Tibial nerve (tissue), 4 donors: Measurements from ENCODE around the gene SSBP2. TPM values are rescaled to one million over a fixed set of nuclear protein-coding genes. Genes with fewer than 3 reads are reported as not detected.
A peak's percentile ranks its signal among the peaks of the same experiment; 100 is the strongest.

Experiments used
- DNase-seq, 2 donors: peaks; one replicate each; pipeline ENCODE4 v3.0.0-alpha.2; 2019; ENCODE audit warnings: low spot score in 2 of 2
- H3K27ac ChIP-seq, 4 donors: fragments of 200-600 bp; sonication (generic) in 3 of 4; one replicate each; pipeline ENCODE4 v1.5.1; 2017 to 2019; ENCODE audit warnings: mild to moderate bottlenecking in 1 of 4
- H3K27me3 ChIP-seq, 2 donors: fragments of 200-600 bp; sonication (generic) in 1 of 2; one replicate each; pipeline versions ENCODE4 v1.5.1 to v1.6.0; 2017 to 2019
- H3K36me3 ChIP-seq, 3 donors: fragments of 200-600 bp; sonication (generic); one replicate each; pipeline ENCODE4 v1.5.1; 2018 to 2019
- H3K4me1 ChIP-seq, 4 donors: fragments of 200-600 bp; sonication (generic) in 3 of 4; one replicate each; pipeline ENCODE4 v1.5.1; 2017 to 2019
- H3K4me3 ChIP-seq, 4 donors: fragments of 200-600 bp; sonication (generic) in 3 of 4; one replicate each; pipeline ENCODE4 v1.5.1; 2017 to 2019; ENCODE audit warnings: mild to moderate bottlenecking in 1 of 4, moderate library complexity in 1 of 4
- H3K9me3 ChIP-seq, 4 donors: fragments of 200-600 bp; sonication (generic) in 3 of 4; one replicate each; pipeline ENCODE4 v1.5.1; 2017 to 2019
- CTCF ChIP-seq, 5 experiments: fragments of 200-600 bp in 3 of 5; fragments of 450-650 bp in 2 of 5; sonication (generic) in 3 of 5; IDR thresholded peaks; one replicate each; pipeline ENCODE4 v1.5.1; 2016 to 2019; ENCODE audit warnings: antibody characterized with exemption in 5 of 5, mild to moderate bottlenecking in 3 of 5, moderate library complexity in 2 of 5
- EP300 ChIP-seq, 2 donors: sonication (generic); formaldehyde crosslinking; IDR thresholded peaks; one replicate each; pipeline ENCODE4 v1.6.1; 2017; ENCODE audit warnings: antibody characterized with exemption in 2 of 2, mild to moderate bottlenecking in 1 of 2
- POLR2A ChIP-seq, 2 donors: fragments of 450-650 bp; IDR thresholded peaks; one replicate each; pipeline ENCODE4 v1.6.1; 2017; ENCODE audit warnings: antibody characterized with exemption in 2 of 2, mild to moderate bottlenecking in 2 of 2, moderate library complexity in 2 of 2
- WGBS, 2 donors: methylation state at CpG; one replicate each; pipeline ENCODE4 v1.1.5; 2018; 5-methylcytosine and 5-hydroxymethylcytosine counted together
- total RNA-seq, 4 donors: library from RNA; depleted of rRNA; stranded (reverse); fragments of >200 nt; gene quantifications; one replicate each; pipeline ENCODE4 v1.1.0, GENCODE V29; 2016

The SSBP2 gene
- total RNA-seq, 4 donors from 2014 or later, result 62.6 to 95.1 (median 77.5) TPM

DNA sequence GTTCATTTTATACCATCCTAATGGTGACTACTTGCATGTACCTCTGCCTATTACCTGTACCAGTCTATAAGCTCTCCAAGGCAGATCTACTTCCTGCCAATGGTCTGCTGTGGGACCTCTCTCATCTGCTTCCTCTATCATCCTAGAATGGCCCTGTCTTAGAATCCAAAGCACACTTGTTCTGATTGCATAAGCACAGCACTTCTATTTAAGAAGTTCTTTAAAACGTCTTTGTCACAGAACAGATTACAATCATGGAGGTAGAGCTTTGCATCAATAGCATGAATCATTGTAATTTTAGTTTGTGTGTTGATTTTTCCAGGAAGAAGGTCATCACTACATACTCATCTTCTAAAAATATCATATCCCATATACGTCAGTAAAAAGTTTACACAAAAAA is 225.2 kb downstream of the SSBP2 start:
- no peak for DNase-seq
- Histone ChIP-seq H3K36me3 (no peaks in the 10 kb centered on the region), H3K9me3 (no peaks in the 10 kb centered on the region), H3K4me3 (no peak overlapping the region), H3K27ac (no peak overlapping the region), H3K27me3 (no peaks in the 10 kb centered on the region), H3K4me1 (peaks cover 0 to 20% (median 3%) of the 10 kb centered on the region in 4 donors)
- WGBS, 2 donors, result 50 to 51% methylated on average over 2 of the region's 2 CpGs
- no peak for TF ChIP-seq POLR2A (IDR thresholded peaks at IDR 0.05)
- no peak for TF ChIP-seq EP300 (IDR thresholded peaks at IDR 0.05)
- no peak for TF ChIP-seq CTCF (IDR thresholded peaks at IDR 0.05)

DNA sequence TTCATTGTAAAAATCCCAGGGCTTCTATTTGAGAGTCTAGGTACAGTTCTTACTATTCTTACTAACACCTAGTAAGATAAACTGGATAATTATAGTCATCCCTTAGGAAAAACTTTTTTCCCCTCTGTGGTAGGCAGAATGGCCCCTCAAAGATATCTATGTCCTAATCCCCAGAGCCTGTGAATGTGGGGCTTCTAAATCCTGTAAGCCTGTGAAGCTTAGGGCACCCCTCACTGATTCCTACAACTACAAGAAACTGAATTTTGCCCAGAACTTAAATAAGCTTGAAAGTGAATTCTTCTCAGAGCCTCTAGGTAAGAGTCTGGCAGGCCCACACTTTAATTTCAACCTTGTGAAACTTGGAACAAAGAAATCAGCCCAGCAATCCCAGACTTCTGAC is 226.9 kb downstream of the SSBP2 start:
- no peak for DNase-seq
- H3K4me3 ChIP-seq, result no peak overlapping the region
- H3K36me3 ChIP-seq, result no peaks in the 10 kb centered on the region
- H3K27me3 ChIP-seq, result no peaks in the 10 kb centered on the region
- H3K27ac ChIP-seq, result peak overlapping the region in 1 of 4 donors; percentile 56
- TF ChIP-seq CTCF (IDR thresholded peaks at IDR 0.05) (no peak), EP300 (IDR thresholded peaks at IDR 0.05) (no peak), POLR2A (IDR thresholded peaks at IDR 0.05) (no peak)
- no peaks in the 10 kb centered on the region for H3K9me3 ChIP-seq
- peaks cover 0 to 20% (median 3%) of the 10 kb centered on the region in 4 donors for H3K4me1 ChIP-seq

- H3K27me3 ChIP-seq, result no peaks in the 10 kb centered on the region
- DNase-seq, result no peak
- no peaks in the 10 kb centered on the region for H3K9me3 ChIP-seq
- WGBS, 2 donors, result 74 to 83% methylated on average over 1 of the region's 1 CpG
- H3K36me3 ChIP-seq, result no peaks in the 10 kb centered on the region
- H3K27ac ChIP-seq, result no peak overlapping the region
- TF ChIP-seq CTCF (IDR thresholded peaks at IDR 0.05) (no peak), POLR2A (IDR thresholded peaks at IDR 0.05) (no peak), EP300 (IDR thresholded peaks at IDR 0.05) (no peak)
- peaks cover 0 to 20% (median 3%) of the 10 kb centered on the region in 4 donors for H3K4me1 ChIP-seq
- no peak overlapping the region for H3K4me3 ChIP-seq
Observed at GRCh38 chr5:81522571-81522970, 228.3 kb downstream of the SSBP2 start.

GRCh38 chr5:81520769-81521168 is 230.1 kb downstream of the SSBP2 start:
- H3K27me3 ChIP-seq, result no peaks in the 10 kb centered on the region
- TF ChIP-seq EP300 (IDR thresholded peaks at IDR 0.05) (no peak), CTCF (IDR thresholded peaks at IDR 0.05) (no peak), POLR2A (IDR thresholded peaks at IDR 0.05) (no peak)
- H3K4me1 ChIP-seq, result peaks cover 0 to 20% (median 3%) of the 10 kb centered on the region in 4 donors
- H3K4me3 ChIP-seq, result no peak overlapping the region
- H3K27ac ChIP-seq, result no peak overlapping the region
- DNase-seq, result no peak
- no peaks in the 10 kb centered on the region for H3K36me3 ChIP-seq
- H3K9me3 ChIP-seq, result no peaks in the 10 kb centered on the region

DNA sequence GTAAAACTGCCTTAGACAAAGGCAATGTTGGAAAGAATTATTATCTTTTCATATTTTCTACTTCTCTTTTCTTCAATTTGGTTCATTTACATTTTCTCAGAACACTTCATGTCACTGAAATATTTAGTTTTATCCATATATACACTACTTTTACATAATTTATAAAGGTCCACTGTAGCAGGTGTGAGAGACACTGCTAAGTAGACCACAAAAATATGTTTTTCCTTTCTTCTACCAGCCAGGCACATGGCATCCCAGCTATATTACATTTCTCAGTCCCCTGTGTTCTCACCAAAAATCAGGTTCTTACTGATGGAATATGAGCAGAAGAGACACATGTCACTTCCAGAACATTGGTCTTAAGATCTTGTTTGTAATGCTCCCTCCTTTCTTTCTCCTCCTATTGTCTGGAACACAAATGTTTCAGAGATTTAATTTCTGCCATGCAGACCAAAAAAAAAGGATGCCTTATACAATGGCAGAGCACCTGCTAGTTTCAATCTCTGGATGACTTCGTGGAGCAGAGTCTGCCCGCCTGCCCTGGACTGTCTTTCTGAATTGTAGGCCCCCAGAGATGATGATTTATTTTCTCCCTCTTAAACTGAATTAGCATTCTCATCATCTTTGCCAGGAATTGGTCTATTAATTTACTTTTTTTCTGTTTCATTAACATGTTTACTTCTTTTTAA is 231.5 kb downstream of the SSBP2 start:
- no peak overlapping the region for H3K27ac ChIP-seq
- H3K9me3 ChIP-seq, result no peaks in the 10 kb centered on the region
- H3K4me1 ChIP-seq, result peaks cover 0 to 6% (median 0%) of the 10 kb centered on the region in 4 donors
- H3K36me3 ChIP-seq, result no peaks in the 10 kb centered on the region
- 94% methylated on average over 2 of the region's 2 CpGs for WGBS, 2 donors
- no peak for DNase-seq
- no peaks in the 10 kb centered on the region for H3K27me3 ChIP-seq
- no peak overlapping the region for H3K4me3 ChIP-seq
- TF ChIP-seq EP300 (IDR thresholded peaks at IDR 0.05) (no peak), POLR2A (IDR thresholded peaks at IDR 0.05) (no peak), CTCF (IDR thresholded peaks at IDR 0.05) (no peak)
